ENCODE measurements around the gene VWDE.

Gene VWDE

DNA sequence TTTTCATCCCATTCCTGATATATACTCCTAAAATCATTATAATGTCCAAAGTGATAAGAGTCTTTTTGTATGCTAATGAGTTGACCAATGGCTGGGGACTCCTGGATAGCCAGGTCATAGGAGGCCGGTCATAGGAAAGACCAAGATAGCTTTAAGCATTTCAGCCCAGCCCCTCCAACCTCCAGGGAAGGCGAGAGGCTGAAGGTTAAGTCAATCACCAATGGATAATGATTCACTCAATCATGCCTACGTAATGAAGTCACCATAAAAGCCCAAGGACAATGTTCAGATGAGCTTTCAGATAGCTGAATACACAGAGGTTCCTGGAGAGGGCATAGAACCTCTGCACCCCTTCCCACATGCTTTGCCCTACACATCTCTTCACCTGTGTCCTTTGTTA is 75.7 kb downstream of the VWDE start:
- DNase-seq (ENCODE audit: low spot score): no peak

DNA sequence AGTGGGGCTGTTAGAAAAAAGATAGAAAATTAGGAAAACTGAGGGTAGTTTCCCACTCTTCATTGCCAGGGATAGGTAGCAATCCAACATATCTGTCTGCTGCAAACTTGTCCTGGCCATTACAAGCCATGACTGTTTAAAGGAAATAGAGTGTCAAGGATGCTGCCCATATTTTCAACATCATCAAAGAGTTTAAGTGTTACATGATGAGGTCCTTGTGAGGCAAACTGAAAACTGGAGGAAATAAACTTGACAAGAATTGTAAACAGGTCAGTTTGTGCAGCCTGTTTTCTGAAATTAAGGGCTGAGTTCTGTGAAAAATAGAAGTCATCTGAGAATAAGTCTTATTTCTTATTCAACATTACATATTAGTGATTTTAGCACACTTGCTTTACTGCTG is 78.0 kb downstream of the VWDE start:
- no peak for DNase-seq (ENCODE audit: low spot score)

DNA sequence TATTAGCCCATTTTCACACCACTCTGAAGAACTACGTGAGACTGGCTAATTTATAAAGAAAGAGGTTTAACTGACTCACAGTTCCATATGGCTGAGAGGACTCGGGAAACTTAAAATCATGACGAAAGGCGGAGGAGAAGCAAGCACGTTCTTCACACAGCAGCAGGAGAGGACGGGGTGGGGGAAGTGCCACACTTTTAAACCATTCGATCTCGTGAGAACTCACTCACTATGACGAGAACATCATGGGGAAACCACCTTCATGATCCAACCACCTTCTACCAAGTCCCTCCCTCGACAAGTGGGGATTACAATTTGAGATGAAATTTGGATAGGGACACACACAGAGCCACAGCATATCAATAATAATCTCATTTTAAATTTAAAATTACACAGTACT is 80.2 kb downstream of the VWDE start:
- DNase-seq (ENCODE audit: low spot score): no peak

DNA sequence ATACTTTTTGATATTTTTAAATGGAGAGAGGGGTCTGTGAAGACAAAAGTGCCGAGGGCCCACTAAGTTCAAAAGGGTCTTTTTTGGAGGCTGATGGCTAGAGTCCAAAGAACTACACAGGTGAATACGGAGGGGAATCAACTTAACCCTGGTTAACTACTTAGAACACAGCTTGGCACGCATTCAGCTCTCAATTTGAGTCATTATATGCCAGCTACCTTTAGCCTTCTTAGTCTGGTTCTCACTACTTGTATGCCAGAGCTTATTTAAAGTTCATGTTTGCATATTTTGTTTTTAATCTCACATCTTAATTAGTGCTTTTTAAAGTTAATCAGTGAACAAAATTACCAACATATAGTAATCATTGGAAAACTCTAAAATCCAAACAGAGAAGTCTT is 80.8 kb downstream of the VWDE start:
- no peak for DNase-seq (ENCODE audit: low spot score)

DNA sequence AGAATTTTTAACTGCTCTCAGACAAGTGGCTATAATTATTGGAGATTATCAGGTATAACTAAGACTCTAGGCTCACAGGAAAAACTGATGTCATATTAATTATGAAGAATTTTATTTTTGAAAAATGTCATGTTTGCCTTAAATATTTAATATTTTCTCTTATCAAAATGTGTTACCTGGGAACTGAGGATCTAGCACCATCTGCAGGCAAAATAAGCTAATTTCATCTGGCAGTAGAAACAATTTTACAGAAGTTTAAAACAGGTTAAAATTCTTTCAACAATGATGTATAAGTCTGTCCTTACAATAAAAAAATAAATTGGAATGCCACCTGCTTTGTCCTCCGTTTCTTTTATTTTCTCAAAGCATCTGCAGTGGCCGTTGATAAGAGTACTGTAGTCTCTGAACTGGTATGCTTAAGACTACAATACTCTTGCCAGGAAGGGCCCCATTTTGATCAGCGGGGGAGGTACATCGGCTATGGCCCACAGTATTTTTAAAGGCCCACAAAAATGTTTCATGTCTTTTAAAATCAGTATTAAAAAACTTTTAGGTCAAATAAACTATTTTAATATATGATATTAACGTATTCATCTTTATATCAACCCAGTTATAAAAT is 81.3 kb downstream of the VWDE start:
- DNase-seq (ENCODE audit: low spot score): no peak

DNA sequence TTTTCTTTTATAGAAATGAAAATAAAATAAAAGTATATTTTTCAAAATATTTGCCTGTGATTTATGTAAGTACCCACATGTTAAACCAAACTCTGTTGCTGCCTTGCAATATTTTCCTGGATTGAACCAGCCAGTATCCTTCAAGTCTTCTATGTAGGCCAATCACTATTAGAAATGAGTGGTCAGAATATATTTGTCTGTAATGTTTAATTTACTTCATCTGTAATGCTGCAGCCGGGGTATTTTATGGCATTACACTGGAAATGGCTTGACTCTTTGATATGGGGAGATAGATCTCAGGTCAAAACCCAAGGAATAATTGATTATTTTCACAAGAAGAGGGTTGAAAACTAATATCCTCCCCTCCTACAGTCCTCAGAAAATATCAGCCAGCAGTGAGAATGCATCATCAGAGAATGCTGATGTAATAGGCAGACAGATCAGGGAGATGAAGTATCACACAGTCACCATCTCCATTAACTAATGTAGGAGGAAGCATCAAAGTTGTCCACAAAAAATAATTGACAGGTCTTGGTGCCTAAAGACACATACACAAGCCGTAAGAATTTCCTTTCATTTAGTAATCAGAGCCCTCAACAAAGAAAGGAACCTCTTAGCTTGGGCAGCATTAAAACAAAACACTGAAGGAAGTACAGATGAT is 82.5 kb downstream of the VWDE start:
- DNase-seq (ENCODE audit: low spot score): no peak

DNA sequence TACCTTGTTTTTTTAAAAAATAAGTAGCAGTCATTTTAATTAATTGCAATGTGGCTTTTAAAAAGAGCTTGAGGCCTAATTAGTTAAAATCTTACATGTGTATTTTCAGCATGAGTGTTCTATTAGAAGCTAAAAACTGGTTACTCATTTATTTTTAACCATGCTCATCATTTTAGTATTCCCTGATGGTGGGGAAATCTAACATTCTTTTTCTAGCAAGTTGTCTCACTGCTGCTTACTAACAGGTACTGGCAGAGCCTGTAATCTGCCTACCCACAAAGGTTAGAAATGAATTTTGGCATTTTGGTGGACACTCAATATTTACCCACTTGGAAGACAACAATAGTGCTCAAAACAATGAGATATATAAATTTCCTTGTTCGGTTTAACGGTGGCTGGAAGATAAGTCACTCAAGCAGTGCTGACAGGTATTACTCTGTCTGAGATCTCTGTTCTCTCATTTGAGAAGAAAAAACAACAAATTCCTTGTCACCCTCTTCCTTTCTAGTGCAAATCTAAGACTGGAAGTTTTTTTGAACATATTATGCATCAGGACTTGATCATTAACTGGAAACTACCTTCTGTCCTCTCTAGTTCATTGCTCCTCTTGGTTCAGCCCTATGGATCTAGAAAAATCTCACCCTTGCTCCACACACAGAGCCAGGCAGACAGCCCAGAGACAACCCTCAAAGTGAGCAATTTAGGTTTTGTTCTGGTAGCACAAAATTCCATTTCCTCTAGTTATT is 83.3 kb downstream of the VWDE start:
- DNase-seq (ENCODE audit: low spot score): no peak

DNA sequence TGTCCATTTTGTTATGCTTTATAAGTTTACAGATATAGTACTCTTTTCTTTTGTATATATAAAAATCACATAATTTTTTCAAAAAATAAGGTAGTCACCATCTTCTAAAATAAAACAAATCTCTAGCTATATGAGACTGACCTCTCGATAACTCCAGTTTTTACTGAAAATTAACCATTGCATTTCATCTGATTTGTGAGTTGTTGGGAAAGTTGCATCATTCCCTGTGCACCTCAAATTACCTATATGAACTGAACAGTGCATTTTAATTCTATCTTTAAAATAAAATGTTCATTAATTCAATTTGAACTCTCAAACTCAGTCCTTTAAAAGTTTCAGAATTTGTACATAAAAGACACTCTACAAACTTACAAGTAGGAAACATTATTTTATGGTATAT is 86.0 kb downstream of the VWDE start:
- DNase-seq (ENCODE audit: low spot score): no peak

DNA sequence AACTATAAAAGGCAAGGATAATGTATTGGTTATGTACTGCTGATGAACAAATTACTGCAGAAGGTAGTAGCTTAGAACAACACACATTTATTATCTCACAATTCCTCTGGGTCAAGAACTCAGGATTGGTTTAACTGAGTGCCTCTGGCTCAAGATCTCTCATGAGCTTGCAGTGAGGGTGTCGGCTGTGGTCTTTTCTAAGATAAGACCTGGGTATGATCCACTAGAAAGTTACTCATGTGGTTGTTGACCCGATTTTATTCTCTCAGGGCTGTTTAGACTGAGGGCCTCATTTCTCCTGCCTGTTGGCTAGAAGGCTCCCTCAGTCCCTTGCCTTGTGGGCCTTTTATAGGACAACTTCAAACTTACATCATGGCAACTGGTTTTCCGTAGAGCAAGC is 86.7 kb downstream of the VWDE start:
- DNase-seq (ENCODE audit: low spot score): no peak

DNA sequence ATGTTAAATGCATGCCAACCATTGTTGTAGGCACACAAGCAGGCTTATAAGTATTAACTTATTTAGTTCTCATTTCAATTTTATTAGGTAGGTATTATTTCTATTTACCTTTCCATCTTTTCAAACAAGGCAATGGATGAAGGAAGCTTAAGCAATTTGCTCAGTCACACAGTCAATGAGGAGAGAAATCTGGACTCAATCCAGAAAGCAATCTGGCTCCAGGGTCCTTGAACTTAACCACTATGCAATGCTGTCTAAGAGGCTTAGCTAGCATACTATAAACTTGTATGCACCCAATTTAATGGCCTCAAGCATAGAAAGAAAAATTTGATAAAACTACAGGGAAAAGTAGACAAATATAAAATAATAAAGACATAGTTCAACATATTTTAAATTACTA is 88.6 kb downstream of the VWDE start:
- no peak for DNase-seq (ENCODE audit: low spot score)

DNA sequence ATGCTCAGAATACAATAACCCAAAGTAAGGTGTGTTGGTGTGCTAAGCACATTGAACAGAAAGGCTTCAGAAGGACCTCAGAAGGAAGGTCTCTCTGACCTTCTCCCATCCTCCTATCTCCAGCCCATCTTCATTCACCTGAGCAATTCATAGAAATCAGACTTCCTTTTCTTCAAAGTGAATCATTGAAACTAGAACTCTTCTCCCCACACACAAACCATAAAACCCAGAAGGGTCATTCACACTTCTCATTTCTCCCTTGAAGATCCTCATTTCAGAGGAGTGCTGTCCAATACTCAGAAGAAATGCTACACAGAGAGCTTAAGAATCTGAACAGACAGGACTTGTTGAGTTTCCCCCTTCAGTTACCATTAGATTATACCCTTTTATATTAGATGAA is 89.5 kb downstream of the VWDE start:
- DNase-seq (ENCODE audit: low spot score): no peak

DNA sequence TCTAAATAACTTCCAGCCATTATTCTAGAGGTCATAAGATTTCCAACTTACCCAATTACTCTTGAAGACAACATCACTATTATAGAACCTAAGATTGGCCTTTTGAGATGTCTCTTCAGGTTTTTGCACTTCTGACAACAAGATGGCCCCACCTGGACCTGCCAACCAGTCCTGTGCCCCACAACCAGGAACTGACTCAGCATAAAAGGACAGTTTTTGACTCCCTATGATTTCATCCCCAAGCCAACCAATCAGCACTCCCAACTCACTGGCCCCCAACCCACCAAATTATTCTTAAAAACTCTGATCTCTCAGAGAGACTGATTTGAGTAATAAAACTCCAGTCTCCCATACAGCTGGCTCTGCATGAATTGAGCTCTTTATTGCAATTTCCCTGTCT is 98.2 kb downstream of the VWDE start:
- DNase-seq (ENCODE audit: low spot score): no peak

DNA sequence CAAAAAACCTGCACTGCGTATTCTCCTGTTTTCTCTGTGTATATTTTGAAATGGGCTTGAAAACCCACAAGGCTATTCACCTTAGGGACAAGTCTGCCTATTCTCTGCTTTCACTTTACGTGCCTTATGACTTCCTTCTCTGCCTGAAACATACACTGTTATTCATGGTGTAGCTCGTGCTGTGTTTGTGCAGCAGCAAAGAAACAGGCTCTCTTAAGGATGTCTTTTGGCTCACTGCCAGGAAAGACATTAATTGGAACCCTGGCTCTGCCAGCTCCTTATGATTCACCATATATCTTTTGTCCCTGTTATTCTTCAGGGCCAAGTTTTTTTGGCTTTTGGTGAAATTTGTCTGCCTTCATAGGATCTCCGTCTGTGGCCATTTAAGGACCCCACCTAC is 100.2 kb downstream of the VWDE start:
- no peak for DNase-seq (ENCODE audit: low spot score)

DNA sequence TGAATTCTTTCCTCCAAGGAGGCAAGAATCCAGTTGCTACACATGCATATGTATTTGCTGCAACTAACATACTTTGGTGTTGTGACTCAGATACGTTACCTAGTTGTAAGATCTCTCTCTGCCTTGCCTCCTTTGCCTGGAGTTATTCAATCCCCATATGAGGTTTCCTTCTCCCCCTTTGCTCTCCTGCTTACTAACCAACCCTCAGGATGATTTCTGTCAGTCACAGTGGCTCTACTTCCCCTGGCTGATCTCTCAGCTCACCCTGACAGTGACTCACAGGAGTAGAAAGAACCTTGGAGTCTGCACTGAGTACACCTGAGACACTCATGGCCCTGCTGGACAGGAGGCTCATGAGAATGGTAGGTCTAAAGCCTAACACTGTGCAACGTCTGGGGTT is 100.6 kb downstream of the VWDE start:
- DNase-seq (ENCODE audit: low spot score): no peak

DNA sequence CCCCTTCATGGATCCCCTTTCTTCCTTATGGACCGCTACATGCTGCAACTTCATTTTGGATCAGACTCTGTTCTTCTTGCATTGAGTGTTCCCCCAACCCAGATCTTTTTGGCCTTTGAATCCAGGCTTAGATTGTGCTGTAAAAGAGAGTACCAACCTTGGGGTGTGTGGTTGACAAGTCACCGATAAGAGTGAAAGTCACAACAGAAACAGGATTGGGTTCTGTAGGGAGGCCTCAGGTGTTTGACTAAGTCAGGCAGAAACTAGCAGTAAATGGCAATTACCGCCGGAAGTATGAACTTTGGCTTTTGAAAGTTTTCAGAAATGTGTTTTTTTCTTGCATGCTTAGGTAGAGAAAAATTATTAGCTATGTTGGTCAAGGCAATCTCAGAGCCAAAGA is 103.2 kb downstream of the VWDE start:
- DNase-seq (ENCODE audit: low spot score): no peak

DNA sequence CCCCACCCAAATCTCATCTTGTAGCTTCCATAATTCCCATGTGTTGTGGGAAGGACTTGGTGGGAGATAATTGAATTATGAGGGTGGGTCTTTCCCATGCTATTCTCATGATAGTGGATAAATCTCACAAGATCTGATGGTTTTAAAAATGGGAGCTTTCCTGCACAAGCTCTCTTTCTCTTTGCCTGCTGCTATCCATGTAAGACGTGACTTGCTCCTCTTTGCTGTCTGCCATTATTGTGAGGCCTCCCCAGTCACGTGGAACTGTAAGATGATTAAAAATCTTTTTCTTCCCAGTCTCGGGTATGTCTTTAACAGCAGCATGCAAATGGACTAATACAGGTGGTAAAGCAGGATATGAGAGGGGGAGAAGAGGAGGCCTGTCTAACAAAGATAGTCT is 104.3 kb downstream of the VWDE start:
- DNase-seq (ENCODE audit: low spot score): no peak

DNA sequence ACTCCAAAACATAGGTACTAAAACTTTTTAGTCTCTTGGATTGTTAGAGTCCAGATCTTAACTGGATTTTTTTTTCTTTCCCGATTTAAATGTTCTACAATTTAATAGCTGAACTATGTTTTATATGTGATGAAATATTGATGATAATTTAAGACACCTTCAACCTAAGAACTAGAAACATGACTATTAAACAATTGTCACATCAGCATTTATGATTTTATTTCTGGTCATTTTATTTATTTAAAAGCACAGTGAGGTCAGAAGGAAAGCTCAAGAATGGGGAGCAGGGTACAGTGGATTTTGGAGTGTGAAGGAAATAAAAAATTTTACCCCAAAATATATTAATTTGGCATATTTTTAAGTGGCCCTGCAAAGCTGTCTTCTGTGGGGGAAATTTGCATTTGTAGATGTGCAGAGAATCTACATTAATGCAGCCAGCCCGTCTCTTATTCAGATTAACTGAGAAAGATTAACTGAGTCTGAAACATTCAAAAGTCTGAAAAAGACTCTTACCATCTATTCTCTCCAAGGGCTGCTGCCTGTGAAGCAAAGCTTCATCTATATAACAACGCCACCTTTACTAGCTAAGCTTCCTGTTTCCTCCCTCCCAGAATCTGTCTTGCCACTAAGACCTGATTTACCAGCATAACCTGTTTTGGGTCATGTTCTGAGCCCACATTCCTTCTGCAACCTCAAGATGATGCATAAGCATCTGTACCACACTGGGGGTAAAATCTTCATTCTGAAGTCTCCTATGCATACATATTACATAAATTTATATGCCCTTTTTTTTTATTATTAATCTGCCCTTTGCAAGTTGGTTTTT is 106.2 kb downstream of the VWDE start:
- DNase-seq (ENCODE audit: low spot score): no peak

DNA sequence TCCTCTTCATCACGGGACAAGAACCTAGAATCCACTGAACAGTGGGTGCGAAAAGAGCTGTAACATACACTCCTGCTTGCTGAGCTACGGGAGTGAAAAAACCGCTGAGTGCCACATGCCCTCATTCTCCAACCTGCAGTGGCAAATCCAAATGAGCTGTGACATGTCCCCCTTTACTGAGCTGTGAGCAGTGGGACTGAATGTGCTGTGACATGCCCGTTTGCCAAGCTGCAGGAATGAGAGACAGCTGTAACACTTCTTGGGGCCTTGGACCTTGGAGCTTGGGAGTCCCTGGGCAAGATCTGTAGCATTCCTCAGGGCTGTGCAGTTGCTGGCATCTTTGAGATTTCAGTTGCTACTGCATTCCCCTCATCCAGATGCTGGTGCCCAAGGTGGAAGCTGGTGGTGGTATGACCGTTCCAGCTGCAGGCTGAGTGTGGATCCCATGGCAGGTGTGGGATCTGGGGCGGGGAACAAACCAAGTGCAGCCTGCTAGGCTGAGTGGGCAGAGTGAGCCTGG is 107.6 kb downstream of the VWDE start:
- no peak for DNase-seq (ENCODE audit: low spot score)

DNA sequence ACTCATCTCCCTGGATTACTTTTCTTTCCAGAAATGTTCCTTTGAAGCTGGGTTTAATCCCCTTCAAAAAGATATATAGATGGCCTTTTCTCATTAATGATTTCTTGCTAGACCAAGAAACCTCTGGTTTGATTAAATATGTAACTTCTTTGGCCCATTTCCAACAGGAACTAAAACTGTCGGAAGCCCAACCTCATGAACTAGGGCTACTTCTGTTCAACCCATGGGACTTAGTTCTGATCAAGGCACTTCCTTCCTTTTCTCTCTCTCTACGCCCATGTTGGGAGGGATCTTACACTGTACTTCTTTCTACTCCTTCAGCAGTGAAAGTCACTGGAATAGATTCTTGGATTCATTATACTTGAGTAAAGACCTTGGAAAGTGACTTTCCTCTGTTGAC is 109.0 kb downstream of the VWDE start:
- no peak for DNase-seq (ENCODE audit: low spot score)

DNA sequence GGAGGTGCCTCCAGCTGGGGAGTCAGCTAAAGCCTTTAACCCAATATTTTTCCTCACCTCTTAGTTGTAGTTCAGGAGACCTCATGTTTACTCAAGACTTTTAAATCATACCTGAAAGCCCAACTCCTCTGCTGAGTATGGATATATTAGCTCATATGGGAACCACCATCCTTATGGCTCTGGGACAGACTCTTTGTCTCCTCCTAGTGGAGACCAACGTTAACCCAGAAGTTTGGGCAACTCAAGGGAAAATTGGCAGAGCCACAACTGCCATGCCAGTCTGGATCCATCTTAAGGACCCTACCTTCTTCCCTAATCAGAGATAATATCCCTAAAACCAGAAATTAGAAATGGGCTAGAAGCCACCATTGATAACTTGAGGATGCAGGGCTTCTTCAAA is 111.8 kb downstream of the VWDE start:
- DNase-seq (ENCODE audit: low spot score): no peak

DNA sequence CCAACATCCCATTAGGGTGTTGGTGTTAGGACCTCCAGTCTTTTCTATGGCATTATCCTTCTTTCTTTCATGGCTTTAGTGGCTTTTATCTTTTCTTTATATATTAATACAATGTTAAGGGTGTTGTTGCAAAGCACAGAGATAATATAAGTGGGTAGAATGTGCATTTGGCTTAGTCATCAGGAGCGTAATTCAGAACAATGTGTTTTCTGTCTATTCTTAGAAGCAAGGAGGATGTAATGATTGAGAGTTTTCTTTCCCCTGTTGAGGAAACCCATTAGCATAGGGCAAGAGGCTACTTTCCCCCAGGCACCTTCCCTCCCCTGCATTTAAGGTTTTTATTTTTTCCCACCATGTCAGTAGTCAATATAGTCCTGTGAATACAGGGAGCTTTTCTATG is 112.9 kb downstream of the VWDE start:
- DNase-seq (ENCODE audit: low spot score): no peak

DNA sequence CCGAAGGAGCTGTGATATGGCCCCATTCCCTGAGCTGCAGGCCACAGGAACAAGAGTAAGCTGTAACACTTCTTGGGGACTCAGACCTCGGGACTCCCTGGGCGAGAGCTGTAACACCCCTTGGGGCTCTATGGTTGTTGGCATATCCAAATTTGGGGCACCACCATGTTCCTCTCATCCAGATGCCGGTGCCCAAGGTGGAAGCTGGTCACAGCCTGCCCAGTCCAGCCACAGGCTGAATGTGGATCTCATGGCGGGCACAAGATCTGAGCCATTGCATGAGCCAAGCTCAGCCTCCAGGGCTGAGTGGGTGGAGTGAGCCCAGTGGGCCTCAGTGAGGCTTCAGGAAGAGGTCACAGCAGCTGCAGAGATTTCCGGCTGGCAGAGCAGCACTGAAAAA is 113.7 kb downstream of the VWDE start:
- DNase-seq (ENCODE audit: low spot score): no peak

DNA sequence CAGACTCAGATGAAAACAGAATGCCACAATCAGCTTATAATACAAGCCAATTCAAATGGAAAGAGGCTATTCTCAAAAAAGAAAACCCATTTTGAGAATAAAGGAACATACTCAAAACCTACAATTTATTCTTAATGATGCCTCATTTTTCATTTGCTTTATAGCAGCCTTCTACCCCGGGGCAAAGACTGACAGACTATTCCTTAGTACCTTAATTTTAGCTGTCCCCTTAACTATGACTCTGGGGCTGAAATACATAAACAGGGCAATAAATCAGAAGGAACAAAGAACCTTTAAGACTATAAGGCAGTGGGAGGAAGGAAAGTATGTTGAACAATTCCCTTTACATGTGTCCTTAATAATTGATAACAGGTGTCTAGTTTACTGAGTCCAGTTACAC is 115.8 kb downstream of the VWDE start:
- DNase-seq (ENCODE audit: low spot score): no peak

Measured in left forelimb (tissue), 1 donor.